Activated T-cell treated with anti-CD3 and anti-CD28 coated beads for 48 hours (primary cell): ENCODE data around the gene NCF4.

Source experiments
- DNase-seq: peaks from one replicate; pipeline ENCODE4 v3.0.0-alpha.2; 2020; ENCODE audit warnings: low read depth

NCF4 gene

GRCh38 chr22:36922105-36922608 is 61.4 kb downstream of the NCF4 start:
- DNase-seq = no peak

GRCh38 chr22:36922711-36923110 is 61.9 kb downstream of the NCF4 start:
- DNase-seq = no peak

- DNase-seq = no peak
Measured at GRCh38 chr22:36923131-36923788, 62.5 kb downstream of the NCF4 start.

- no peak for DNase-seq
Measured at GRCh38 chr22:36924151-36924698, 63.4 kb downstream of the NCF4 start.

- DNase-seq = no peak
Measured at GRCh38 chr22:36925388-36926290, 64.8 kb downstream of the NCF4 start.

GRCh38 chr22:36926309-36926708 is 65.5 kb downstream of the NCF4 start:
- no peak for DNase-seq

GRCh38 chr22:36926721-36927435 is 66.1 kb downstream of the NCF4 start:
- no peak for DNase-seq
